LNCAP (cell line): ENCODE measurements around the gene LIPK.

ENCODE experiments used
- CTCF ChIP-seq: fragments of 450-650 bp; IDR thresholded peaks from 2 replicates; pipeline ENCODE4 v1.5.1; 2017; ENCODE audit warnings: mild to moderate bottlenecking

LIPK gene

GRCh38 chr10:88791924-88792323 is 85.9 kb downstream of the LIPK start:
- peak; percentile 47; the same call in 1 of the 2 replicates for TF ChIP-seq CTCF

GRCh38 chr10:88792661-88793060 is 86.6 kb downstream of the LIPK start:
- TF ChIP-seq CTCF: no peak

- no peak for TF ChIP-seq CTCF
Measured at GRCh38 chr10:88793712-88794299, 87.8 kb downstream of the LIPK start.

GRCh38 chr10:88794731-88795130 is 88.7 kb downstream of the LIPK start:
- TF ChIP-seq CTCF: no peak

GRCh38 chr10:88800152-88801125 is 94.4 kb downstream of the LIPK start:
- no peak for TF ChIP-seq CTCF
